CD4-positive, alpha-beta T cell treated with Interferon alpha-2 for 1 hour (primary cell): ENCODE measurements around the gene NEUROD6.

Experiments
- DNase-seq, 2 donors: peaks; one replicate each; pipeline ENCODE4 v3.0.0-alpha.2; 2020 to 2022

NEUROD6 gene

DNA sequence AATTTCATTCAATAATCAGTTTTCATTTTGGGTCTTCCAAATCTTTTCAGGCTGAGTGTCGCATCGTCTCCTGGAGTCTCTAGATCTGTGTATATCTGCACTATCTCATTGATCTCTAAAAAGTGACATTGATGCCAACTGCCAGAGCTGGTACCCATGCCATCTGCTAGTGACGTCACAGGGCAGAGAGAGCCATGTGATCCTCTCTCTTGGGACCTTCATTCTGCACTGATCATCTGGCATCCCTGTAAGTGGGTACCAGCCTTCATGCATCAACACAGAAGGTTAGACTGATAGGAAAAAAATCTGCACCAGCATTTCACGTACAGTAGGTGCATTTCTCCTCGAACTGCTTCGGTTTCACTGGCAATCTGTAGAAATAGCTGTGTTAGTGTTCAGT is at the start of gene NEUROD6:
TSS of gene NEUROD6 (minus strand) at position 124 of the 400 bp plus-strand sequence. CDS start 1,458 bp downstream, outside the sequence.
- no peak for DNase-seq

DNA sequence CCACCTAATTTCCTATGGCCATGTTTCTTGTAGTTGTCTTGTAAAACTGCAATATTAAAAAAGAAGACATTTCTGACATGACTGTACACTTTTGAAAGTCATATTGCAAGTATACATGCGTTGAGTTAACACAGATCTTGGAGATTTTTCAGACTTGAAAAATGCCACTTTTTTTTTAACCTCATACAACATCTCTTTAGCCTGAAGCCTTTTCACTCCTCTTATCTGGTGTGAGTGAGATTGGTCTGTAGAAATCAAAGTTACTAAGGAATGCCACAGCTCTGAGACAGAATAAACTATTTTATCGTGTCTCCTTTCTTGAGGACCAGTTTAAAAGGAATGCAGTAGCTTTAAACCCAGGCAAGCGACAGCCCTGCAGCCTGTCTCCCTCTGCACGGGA is 43.9 kb upstream of the NEUROD6 start:
- DNase-seq: no peak

DNA sequence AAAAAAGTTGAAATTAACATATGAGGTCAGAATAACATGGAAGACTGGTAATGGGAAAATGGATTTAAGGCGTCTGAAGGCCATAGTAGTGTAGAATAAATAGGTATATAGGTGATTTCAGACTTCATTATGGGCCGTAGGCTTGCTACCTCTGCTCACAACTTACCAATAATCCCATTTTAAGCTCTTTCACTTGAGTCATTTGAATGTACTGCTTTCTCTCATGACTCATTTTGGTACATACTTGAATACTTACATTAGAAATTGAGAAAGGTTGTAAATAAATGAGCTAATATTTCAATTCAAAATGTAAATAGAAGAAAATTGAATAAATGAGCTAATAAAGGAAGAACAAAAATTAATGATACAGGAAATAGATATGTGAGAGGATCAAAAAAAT is 42.2 kb upstream of the NEUROD6 start:
- DNase-seq: no peak

DNA sequence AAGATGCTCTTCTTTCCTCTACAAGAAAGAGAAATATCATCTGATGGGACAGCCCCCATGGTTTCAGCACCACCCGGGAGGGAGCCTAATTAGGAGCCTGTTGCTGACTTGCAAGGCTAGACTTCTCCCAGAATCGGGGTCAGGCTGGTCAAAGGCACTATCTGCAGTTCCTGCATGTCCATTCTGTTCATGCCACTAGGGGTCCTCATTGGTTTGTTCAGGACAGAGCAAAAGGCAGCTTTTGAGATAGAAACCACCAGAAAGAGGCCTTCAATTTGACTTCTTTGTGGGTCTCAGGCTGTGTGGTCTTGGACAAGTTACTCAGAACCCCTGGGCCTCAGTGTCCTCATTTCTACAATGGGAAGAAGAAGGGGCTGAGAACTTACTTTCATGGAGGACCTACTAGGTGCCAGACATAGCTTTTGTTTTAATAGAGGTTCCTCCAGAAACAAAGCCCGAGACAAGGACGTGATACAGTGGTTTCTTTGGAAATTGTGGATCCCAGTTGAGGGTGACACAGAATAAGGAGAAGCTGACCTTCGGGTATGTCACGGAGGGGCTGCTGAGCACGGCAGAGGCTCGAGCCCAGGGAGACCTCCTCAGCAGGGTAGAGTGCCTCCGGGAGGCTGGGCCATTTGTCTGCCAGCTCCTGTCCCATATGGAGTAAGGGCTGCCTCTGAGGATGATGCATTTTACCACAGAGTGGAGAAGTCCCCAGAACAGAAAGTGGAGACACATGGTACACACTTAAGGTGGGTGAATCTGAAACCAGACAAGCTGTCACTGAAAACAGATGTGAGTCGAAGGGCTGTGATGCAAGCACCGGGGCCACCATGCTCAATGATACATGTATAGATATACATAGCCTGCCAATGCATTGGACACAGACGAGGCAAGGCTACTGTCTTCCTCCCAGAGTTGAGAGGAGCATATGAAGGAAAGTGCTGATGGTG is 33.1 kb upstream of the NEUROD6 start:
- DNase-seq: no peak

DNA sequence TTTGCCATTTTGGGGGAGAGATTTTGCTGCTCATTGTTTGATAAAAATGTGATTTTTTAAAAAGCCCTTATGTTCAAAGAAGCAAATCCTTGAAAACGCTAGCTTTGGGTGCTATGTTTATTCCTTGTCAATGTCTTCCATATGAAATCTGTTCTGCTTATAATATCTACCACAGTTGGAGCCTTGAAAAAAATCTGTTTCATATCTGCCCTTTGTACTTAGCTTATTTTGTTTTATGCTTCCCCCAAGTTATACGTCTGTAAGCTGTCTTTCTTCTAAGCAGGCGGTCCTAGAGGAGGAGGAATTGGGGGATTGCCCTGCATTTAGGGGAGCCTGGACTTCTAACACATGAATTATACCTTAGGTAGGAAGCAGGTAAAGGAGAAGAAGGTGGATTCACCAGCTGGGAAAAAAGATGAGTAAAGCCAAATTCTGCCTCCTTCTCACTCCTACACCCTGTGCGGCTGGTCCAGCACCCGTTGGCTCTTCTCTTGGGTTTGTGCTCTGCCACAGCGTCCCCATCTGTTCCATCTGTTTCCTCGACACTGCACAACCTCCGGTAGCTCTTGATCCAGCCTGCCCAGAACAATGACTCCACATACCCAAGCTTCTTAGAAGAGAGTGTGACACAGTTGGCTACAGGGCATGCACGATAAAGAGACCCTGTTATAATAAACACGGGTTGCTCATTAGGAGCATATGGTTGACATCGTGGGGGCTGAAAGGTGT is 31.9 kb upstream of the NEUROD6 start:
- no peak for DNase-seq

DNA sequence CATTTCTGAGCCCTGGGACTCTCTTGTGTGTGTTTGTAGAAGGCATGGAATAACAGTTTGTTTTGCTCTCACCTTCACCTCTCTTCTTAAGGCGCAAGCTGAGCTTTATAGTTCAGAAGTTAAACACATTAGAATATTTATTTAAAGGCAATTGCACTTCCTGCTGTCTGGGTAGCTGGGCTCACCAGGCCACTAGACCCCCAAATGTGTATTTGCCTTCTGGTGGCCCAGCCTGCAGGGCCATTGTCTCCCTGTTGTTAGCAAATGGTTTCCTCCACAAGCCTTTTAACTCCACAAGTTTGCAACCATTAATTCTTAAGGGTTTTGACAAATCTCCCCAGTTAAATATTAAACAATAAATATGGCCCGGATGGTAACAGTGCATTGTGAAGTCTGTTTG is 31.1 kb upstream of the NEUROD6 start:
- DNase-seq: no peak

DNA sequence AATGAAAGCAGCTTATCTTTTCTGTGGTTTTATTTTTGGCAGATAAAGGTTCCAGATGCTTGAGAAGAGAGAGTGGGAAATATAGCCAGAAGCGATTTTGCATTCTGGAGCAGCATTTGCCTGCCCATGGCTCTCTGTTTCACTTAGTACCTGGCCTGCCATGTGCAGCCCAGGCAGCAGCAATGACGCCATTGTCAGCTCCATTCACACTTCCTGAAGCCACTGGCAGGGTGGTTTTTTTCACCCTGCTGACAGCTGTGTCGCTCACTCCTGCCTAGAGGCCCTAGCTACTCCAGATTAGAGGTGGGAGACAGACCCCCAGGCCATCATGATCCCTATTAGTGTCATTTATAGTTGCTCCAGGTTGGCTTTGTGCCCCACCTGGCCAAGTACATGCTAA is 30.1 kb upstream of the NEUROD6 start:
- no peak for DNase-seq

DNA sequence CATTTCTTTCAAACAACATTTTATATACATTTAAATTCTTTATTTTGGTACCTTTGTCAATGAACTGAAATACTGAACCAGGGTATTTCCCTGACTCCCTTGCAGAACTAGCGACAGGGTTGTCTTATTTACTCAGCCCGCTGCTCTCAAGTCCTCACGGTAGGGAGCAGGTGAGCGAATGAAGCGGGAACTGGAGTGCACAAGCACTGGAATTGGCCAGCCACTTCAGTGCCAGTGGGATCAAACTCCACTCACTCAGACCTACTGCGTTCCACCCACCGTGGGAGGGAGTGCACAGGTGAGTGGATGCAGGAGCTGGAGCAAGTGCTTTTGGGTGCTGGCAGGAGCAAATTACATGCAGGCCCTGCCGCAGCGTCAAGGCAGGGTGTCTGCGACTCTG is 28.1 kb upstream of the NEUROD6 start:
- no peak for DNase-seq

DNA sequence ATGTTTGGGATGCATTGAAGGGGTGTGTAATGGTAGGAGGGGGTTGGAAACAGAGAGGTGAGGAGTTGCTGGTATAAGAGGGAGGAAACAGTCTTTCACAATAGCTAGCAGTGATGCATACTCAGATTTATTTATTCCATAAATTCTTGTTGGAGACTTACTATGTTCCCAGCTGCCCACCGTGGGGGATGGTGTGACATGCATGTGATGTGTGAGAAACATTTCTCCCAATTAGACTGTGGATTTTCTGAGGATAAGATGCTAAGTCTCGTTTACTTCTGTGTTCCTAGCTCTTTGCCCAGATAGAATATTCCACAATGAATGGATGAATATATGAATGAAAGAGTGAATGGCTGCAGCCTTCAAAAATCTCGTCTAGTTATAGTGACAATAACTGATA is 23.0 kb upstream of the NEUROD6 start:
- DNase-seq: no peak

DNA sequence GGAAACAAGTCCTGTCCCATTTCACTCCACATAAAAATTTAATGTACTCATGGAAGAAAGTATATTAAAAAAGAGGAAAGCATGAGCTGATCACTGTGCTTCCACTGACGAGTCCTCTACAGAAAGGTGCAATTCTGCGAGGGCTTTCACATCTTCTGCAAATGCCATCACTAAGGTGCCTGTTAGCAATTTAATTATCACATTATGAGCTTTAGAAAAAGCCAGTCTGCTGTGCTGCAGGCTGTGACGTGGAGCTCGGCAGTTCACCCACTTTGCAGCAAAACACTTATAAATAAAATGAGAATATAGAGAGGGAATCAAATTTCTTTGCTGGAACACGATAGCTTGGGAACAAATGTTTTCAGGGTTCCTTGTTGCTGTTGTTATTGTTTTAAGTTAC is 22.5 kb upstream of the NEUROD6 start:
- no peak for DNase-seq

DNA sequence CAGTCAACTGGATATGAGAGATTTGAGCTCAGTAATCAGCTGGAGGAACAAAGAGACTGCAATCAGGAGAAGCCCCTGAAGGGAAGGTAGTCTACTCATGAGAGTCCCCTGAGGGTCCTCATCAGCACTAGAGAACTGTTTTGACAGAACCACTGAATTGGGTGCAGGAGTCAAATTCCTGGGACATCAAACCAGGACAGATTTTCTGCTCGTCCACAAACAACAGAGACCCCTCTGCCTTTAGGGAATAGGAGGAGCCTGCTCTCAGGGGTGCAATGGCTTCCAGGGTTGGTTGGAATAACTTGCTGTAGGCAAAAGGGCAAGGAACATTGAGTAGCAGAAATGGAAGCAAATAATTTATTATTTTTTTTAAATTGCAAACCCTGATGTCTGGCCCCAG is 21.9 kb upstream of the NEUROD6 start:
- no peak for DNase-seq

DNA sequence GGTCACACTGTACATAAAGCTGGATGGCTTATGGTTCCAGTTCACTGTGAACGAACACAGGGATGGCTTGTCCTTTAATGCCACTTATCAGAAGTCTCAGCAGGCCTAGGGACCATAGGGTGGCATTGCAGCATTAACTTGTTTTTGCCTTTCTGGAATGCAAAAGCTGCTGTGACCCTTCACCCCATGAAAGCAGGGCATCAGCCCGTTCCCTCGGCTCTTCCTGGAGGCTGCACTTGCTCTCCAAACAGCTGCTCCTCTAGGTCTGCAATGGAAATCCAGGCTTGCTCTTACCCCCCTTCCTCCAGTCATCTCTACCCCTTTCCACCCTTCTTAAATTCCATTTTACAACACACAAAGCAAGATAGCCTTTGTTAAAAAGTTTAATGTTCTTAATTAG is 17.9 kb upstream of the NEUROD6 start:
- no peak for DNase-seq

DNA sequence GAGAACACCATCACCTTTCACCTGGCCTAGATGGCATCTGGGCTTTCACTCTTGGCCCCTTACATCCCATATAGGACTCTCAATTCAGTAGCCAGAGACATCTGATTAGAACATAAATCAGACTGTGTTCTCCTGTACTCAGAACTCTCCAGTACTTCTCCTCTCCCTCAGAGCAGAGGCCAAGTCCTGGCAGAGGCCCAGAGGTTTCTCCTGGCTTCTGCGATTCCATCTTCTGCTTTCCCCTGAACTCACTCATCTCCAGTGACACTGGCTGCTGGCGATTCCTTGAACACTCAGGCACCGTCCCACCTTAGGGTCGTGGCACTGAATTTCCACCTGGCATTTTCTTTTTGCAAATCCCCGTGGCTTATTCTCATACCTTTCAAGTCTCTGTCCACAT is 4.9 kb upstream of the NEUROD6 start:
- DNase-seq: no peak

DNA sequence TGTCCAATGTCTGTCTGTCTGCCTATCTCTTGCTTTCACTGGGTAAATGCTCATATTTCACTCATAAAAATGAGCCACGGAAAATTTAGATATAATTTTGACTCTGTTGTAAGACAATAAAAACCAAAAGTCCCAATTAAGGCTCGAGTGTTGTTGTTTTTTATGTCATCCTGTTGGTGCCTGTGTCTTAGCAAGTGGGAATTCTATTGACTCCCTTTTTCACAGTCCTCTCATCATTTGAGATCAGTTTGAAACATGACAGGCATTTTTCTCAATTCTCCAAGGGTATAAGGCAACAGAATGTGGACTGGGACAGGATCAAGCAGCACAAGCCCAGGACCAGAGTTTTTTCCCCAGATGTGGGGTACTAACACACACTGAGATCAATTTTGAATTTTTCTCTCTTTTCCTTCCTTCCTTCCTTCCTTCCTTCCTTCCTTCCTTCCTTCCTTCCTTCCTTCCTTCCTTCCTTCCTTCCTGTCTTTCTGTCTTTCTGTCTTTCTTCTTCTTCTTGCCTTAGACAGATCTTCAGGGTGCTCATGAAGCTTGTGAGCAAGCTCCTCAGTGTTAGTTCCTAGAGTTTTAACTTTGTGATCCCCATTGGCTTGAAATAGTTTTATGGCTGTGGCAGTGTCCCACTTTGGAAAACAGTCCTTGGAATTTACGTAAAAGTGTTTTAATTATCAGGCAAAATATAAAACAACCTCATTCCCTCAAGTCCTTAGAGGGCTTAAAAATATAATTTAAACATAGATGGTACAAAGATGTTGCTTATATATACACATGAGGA is 3.2 kb upstream of the NEUROD6 start:
- no peak for DNase-seq

DNA sequence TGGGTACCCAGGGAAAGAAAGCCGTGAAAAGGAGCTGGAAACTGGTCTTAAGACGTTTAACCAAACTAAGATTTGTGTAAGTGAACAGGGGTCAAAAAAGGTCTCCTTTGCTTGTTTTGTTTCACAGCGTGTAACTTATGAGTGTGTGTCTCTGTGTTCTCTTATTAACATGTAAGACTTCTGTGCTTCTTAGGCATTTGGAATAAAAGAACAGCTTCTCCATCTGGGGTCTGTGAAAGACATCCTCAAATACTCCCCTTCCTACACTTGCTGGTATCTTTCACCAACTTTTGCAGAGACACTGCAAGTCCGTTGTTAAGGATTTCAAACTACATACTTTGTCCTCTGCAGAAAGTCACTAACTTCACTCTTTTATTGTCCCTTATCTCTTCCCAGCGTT is 615 bp upstream of the NEUROD6 start:
- no peak for DNase-seq

DNA sequence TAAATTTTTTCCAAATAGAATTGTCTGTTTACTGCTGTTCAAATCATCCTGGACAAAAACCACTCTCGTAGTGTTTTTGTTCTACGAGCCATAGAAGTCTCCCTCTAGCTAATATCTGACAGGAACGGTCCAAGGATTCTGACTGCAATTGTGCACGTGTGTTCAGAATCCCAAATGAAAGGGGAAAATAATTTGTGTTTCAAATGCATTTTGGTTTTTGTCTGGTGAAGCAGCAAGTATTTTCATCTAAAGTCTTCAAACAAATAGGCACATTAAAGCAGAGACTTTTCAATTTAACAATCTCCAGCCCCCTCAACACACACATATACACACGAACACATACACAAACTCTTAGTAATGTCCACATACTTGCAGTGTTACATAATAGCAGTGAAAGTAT is 475 bp downstream of the NEUROD6 start:
- no peak for DNase-seq

DNA sequence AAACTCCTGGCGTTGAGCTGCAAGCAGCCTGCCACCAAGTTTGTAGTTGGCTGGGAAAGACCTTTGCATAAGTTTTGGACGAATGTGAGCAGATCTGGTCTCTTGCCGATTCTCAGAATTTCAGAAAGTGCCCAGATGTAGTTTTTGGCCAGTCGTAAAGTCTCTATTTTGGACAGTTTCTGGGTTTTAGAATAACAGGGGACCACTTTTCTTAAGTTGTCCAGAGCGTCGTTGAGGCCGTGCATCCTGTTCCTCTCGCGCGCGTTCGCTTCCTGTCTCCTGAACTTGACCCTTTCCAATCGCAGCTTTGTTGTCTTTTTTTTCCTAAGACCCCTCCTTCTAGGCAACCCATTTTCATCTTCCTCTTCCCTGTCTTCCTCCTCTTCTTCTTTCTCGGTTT is 1.8 kb downstream of the NEUROD6 start:
- DNase-seq: no peak

DNA sequence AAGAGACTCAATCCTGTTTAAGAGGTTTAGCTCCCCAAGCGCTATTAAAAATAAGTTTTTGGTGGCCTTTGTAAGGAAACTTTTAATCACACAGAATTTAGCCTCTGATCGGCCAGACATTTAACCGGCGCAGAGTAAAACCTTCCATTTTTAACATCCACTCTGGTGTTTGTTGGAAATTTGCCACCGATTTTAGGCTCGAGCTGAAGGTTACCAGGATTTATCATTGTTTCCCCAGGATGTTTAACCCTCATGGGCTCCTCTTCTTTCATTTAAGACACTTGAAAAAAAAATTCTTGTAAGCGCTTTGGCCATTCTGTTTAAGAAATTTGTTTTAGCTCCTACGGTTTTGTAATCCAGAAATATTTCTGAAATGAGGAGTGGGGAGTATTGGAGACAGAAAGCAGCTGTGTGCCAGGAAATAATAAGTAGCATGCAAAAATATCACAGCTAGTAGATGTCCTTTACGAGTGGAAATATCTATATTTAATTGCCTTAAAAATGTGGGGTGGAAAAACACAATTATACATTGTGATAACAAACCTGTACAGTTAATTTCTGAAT is 3.4 kb downstream of the NEUROD6 start:
- DNase-seq: no peak

DNA sequence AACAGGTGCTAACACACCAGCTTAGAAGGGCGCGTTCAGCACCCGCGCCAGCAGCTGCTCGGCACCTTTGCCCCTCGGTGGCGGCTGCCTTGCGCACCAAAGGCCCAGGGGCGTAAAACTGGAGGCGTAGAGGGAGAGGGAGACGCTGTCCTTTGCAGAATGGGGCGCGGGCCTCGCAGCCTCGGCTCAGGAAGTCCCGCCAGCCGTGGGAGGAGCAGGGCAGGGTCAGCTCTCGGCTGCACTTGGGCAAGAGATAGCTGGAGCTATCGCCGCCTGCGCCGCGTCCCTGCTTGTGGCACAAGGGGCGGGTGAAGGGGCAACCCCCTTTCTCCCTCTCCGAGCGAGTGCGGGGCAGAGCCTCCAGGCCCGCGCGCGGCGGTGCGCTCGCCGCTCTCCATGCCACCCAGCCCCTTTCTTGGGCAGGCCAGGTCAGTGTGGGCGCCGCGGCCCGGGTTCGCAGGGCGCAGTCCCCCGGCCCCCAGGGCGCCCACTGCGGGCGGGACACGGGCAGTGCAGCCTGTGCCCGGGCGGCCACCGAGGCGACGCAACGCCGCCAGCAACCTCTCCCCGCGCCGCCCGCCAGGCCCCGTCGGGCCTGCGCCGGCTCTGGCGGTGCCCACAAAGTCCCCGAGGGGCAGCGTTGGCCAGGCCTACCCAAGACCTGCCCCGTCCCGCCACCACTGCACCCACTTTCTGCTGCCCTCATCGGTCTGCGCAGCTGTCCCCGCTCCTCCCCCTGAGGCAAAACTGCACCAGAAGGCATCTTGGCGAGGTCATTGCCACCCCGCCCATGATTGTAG is 4.1 kb downstream of the NEUROD6 start:
- no peak for DNase-seq

DNA sequence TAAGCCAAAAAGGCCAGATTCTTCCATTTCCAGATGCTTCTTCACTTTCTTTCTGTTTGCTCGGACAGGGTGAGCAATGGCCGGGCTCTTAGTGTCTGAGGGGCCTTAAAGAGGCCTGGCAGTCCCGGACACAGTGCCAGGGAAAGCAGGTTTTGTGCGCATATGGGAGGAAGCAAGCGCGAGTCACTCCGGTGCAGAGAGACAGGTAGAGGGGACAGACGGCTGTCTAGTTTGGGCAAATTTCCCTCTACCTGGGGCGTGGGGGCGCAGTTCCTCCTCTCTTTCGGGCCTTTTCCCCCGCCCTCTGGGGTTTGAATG is 4.7 kb downstream of the NEUROD6 start:
- DNase-seq: no peak

DNA sequence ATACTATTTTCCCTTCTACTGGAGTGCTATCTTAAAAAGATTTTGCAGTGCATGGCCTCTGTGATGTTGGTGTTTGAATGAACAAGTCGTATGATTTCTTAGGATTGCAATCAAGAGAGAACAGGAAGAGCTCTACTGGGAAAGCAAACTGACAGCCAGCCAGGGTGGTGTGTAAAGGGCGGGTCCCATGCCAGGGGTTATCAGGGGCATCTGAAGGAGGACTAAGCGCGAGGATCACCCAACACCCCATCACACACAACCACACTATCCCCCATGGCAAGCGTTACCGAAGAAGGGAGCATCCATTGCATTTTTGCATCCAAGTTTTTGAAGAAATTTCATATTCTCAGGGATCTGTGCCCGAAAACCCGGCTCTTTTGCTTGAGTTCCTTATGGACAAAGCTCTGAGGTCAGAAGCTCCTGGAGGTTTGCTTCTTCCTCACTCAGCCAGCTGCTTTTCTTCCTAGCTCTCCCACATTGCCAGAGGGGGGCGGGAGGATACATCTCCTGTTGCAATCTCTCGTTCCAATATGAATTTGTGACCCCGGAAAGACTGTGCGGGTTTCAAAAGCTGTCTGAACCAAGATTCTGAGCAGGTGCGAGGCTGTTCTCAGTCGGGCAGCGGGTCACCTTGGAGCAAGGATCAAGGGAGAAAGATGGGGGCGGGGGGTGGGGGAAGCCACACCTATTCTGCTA is 5.2 kb downstream of the NEUROD6 start:
- DNase-seq: no peak

DNA sequence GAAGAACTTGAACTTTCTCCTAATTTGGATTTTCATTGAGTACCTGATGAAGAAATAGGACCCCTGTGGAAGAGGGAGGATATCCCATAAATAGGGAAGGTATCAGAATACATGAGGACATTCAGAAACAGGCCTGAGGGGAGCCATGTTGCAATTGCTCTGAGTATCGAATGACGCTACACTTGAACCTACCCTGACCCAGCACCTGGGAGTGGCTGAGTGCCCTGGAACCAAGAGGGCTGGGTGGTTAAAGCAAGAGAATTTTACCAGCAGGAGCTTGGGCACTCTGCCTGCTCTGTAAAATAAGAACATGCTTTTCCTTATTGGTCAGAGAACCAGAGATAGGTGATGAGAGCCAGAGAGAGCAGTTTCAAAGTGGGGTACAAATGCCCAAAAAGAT is 7.2 kb downstream of the NEUROD6 start:
- DNase-seq: no peak
